NK-92 (cell line): Measurements from ENCODE around the gene DNAJC5.
A peak's percentile ranks its signal among the peaks of the same experiment; 100 is the strongest.
"Not testable (repeated sequence)": the region's sequence is repeated elsewhere in the genome, so short reads cannot be mapped to it uniquely, and the experiment has no call there.

Experiments
- DNase-seq: peaks from one replicate; lab custom pipeline; 2025; ENCODE audit not compliant: unreplicated experiment; lab: John Stamatoyannopoulos, UW

Gene DNAJC5

GRCh38 chr20:63861365-63861934, 33.5 kb upstream of the DNAJC5 start, which contains the start of gene ABHD16B:
Gene ABHD16B (plus strand): TSS chr20:63861498. CDS start chr20:63861541, 43 bp downstream.
- no peak for DNase-seq

GRCh38 chr20:63861981-63862901, 32.7 kb upstream of the DNAJC5 start:
- DNase-seq: no peak

- DNase-seq: no peak
Measured at GRCh38 chr20:63863021-63863797, 31.7 kb upstream of the DNAJC5 start.

- no peak for DNase-seq
Measured at GRCh38 chr20:63863798-63864544, 31.0 kb upstream of the DNAJC5 start.

- DNase-seq: no peak
Measured at GRCh38 chr20:63864545-63864977, 30.4 kb upstream of the DNAJC5 start.

GRCh38 chr20:63864978-63865640, 29.8 kb upstream of the DNAJC5 start, which contains the start of gene TPD52L2:
Gene TPD52L2 (plus strand): TSS chr20:63865270. CDS start chr20:63865366, 96 bp downstream.
- DNase-seq: peak; percentile 84

- DNase-seq: not testable (repeated sequence)
Measured at GRCh38 chr20:63867042-63867441, 27.9 kb upstream of the DNAJC5 start.

- DNase-seq: no peak
Measured at GRCh38 chr20:63868264-63868663, 26.7 kb upstream of the DNAJC5 start.

- DNase-seq: no peak
Measured at GRCh38 chr20:63873477-63873971, 21.4 kb upstream of the DNAJC5 start.

- DNase-seq: not testable (repeated sequence)
Measured at GRCh38 chr20:63874241-63874640, 20.7 kb upstream of the DNAJC5 start.

- DNase-seq: no peak
Measured at GRCh38 chr20:63876489-63877036, 18.4 kb upstream of the DNAJC5 start.

GRCh38 chr20:63877755-63878470, 17.0 kb upstream of the DNAJC5 start:
- no peak for DNase-seq

GRCh38 chr20:63878899-63879663, 15.8 kb upstream of the DNAJC5 start:
- DNase-seq: no peak

- not testable (repeated sequence) for DNase-seq
Measured at GRCh38 chr20:63880901-63881300, 14.0 kb upstream of the DNAJC5 start.

GRCh38 chr20:63881451-63882226, 13.3 kb upstream of the DNAJC5 start:
- DNase-seq: no peak

GRCh38 chr20:63882257-63883200, 12.4 kb upstream of the DNAJC5 start:
- DNase-seq: no peak
